Endothelial cell of umbilical vein (primary cell): ENCODE measurements around the gene AP5Z1.

Experiments
- CTCF ChIP-seq, 2 donors: IDR thresholded peaks; 1 replicate in 1 of 2; 2 replicates in 1 of 2; pipeline ENCODE4 v1.5.1; 2011; ENCODE audit warnings: low read length in 2 of 2, mild to moderate bottlenecking in 2 of 2, moderate library complexity in 2 of 2, control low read depth in 1 of 2, inconsistent platforms in 1 of 2, low read depth in 1 of 2; ENCODE audit not compliant: insufficient read depth in 1 of 2; ENCODE audit errors: extremely low read depth in 1 of 2
- EZH2 ChIP-seq: IDR thresholded peaks from 2 replicates; pipeline ENCODE4 v1.6.1; 2012; ENCODE audit warnings: borderline replicate concordance, low read depth, mild to moderate bottlenecking, moderate library complexity, low read length, inconsistent platforms; ENCODE audit not compliant: severe bottlenecking
- MYC ChIP-seq: IDR thresholded peaks from one replicate; pipeline ENCODE4 v1.6.1; 2011; ENCODE audit warnings: mild to moderate bottlenecking, low read depth, low read length
- POLR2A ChIP-seq: IDR thresholded peaks from 2 replicates; pipeline ENCODE4 v1.6.1; 2012; ENCODE audit warnings: low read depth, mild to moderate bottlenecking, control low read depth, low read length
- POLR2AphosphoS5 ChIP-seq: IDR thresholded peaks from 2 replicates; pipeline ENCODE4 v1.6.1; 2012; ENCODE audit warnings: low read depth, mild to moderate bottlenecking, control low read depth, low read length, moderate library complexity; ENCODE audit not compliant: insufficient read depth

GRCh38 chr7:4815121-4815520 lies 39.7 kb downstream of the AP5Z1 start:
- TF ChIP-seq CTCF (IDR thresholded peaks at IDR 0.05; ENCODE audit: extremely low read depth in 1 of 2, insufficient read depth in 1 of 2, low read depth in 1 of 2, low read length in 2 of 2): no peak
- no peak for TF ChIP-seq POLR2AphosphoS5
- no peak for TF ChIP-seq POLR2A
- TF ChIP-seq EZH2: no peak
- TF ChIP-seq MYC: no peak
